GM18502 (cell line): ENCODE measurements around the gene UCKL1.
"Not testable (repeated sequence)": the region's sequence is repeated elsewhere in the genome, so short reads cannot be mapped to it uniquely, and the experiment has no call there.

Experiments
- ATAC-seq: cut with Tn5 transposase; IDR thresholded peaks from one replicate; pipeline ENCODE4 v1.9.1; 2021; ENCODE audit warnings: mild to moderate bottlenecking; ENCODE audit not compliant: unreplicated experiment, poor library complexity

UCKL1 gene

GRCh38 chr20:63929071-63929470, 27.1 kb downstream of the UCKL1 start:
- ATAC-seq = no peak

- ATAC-seq = no peak
Observed at GRCh38 chr20:63926298-63926697, 29.9 kb downstream of the UCKL1 start.

- ATAC-seq = no peak
Observed at GRCh38 chr20:63924241-63924640, 32.0 kb downstream of the UCKL1 start.

GRCh38 chr20:63923651-63924050, 32.6 kb downstream of the UCKL1 start:
- ATAC-seq = no peak

GRCh38 chr20:63920226-63920625, 36.0 kb downstream of the UCKL1 start:
- no peak for ATAC-seq

- no peak for ATAC-seq
Observed at GRCh38 chr20:63919130-63919529, 37.1 kb downstream of the UCKL1 start.

- ATAC-seq = no peak
Observed at GRCh38 chr20:63917811-63918210, 38.4 kb downstream of the UCKL1 start.

- not testable (repeated sequence) for ATAC-seq
Observed at GRCh38 chr20:63916371-63916939, 39.8 kb downstream of the UCKL1 start.

- no peak for ATAC-seq
Observed at GRCh38 chr20:63915471-63915870, 40.7 kb downstream of the UCKL1 start.

GRCh38 chr20:63913768-63914167, 42.4 kb downstream of the UCKL1 start:
- ATAC-seq = no peak

- ATAC-seq = no peak
Observed at GRCh38 chr20:63911176-63911575, 45.0 kb downstream of the UCKL1 start.

GRCh38 chr20:63908008-63908682, 48.1 kb downstream of the UCKL1 start:
- no peak for ATAC-seq

GRCh38 chr20:63903796-63904561, 52.2 kb downstream of the UCKL1 start:
- no peak for ATAC-seq

GRCh38 chr20:63900413-63900812, 55.8 kb downstream of the UCKL1 start:
- ATAC-seq = no peak

GRCh38 chr20:63898882-63899558, 57.2 kb downstream of the UCKL1 start:
- no peak for ATAC-seq

GRCh38 chr20:63897978-63898561, 58.1 kb downstream of the UCKL1 start:
- no peak for ATAC-seq

- ATAC-seq = peak; percentile 40
Observed at GRCh38 chr20:63896264-63897105, 59.7 kb downstream of the UCKL1 start.

GRCh38 chr20:63895952-63896263, 60.3 kb downstream of the UCKL1 start:
- no peak for ATAC-seq

- ATAC-seq = no peak
Observed at GRCh38 chr20:63895202-63895951, 60.8 kb downstream of the UCKL1 start.
